GM21723 (cell line): ENCODE results near the gene CPN1.
A peak's percentile ranks its signal among the peaks of the same experiment; 100 is the strongest.
"Not testable (repeated sequence)": the region's sequence is repeated elsewhere in the genome, so short reads cannot be mapped to it uniquely, and the experiment has no call there.

Experiments used
- ATAC-seq: cut with Tn5 transposase; IDR thresholded peaks from one replicate; pipeline ENCODE4 v1.9.1; 2021; ENCODE audit warnings: mild to moderate bottlenecking, moderate library complexity; ENCODE audit not compliant: unreplicated experiment

CPN1 gene

DNA sequence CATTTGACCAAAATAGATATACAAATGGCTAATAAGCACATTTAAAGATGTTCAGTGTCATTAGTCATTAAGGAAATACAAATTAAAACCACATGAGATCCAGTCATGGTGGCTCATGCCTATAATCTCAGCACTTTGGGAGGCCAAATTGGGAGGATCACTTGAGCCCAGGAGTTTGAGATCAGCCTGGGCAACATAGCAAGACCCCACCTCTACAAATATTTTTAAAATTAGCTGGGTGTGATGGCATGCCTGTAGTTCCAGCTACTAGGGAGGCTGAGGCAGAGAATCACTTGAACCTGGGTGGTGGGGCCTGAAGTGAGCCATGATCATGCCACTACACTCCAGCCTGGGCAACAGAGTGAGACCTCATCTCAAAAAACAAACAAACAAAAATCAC is 607 bp upstream of the CPN1 start:
- ATAC-seq = not testable (repeated sequence)

DNA sequence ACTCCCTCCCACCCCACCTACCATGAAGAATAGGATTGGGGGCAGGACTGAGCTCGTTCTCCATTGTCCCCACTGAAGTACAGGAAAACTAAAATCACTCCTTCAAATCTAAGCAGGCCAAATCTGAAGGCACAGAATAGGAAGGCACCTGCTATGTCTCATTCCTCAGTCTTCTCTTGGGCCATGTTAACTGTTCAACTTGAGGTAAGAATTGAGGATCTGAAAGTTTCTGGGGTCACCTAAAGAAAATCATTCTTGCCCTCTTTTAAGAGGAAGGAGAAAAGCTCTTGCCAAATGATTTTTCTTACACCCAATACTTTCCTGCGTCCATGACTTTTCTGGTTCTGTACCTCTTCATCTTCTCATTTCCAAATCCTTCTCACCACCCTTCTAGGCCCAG is 4.9 kb downstream of the CPN1 start:
- no peak for ATAC-seq

DNA sequence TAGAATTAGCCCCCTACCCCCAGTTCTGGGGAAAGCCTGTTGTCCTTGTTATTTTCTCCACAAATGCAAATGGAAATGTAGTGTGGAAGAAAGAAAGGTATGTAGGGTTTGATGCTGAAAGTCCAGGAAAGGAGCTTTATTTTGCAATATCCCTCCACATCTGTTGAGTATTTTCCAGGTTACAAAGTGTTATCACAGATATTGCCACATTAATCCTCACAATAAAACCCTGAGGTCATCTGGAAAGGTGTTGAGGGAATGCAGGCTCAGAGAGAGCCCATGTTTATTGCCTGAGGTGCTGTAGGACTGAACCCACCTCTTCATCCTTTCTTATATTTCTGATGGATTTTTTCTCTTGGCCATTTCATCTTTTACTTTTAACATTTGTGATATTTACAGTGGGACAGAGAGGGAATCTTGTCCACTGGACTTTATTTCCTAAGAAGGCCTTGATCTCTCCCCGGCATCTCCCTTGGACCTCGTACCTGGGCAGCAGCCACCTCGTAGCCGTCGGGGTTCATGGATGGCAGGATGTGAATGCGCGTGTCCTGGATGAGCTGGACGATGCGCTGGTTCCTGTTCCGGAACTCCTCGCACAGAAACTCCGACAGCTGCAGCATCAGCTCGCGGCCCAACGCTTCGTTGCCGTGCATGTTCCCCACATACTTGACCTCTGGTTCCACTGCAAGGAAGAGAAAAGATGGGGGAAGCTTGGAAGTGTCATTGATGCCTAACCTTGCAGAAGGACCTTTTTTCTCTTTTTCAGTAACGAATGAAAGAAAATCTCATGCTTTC is 6.0 kb downstream of the CPN1 start:
- no peak for ATAC-seq

DNA sequence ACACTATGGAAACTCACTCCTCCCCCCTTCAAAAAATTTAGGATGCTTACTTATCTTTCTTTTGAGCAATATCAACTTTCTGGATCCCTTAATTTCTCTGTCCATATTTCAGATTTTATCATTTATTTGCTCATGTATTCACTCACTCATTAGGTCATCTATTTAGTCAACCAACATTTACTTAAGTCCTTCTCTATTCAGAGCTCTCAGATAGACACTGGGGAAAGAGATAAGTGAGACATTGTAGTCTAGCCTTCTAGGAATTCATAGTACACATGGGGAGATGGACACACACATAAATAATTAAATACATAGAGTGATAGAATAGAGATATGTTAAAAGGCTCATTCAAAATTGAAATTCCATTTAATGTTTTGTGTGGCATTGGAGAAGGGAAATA is 9.2 kb downstream of the CPN1 start:
- ATAC-seq = no peak

DNA sequence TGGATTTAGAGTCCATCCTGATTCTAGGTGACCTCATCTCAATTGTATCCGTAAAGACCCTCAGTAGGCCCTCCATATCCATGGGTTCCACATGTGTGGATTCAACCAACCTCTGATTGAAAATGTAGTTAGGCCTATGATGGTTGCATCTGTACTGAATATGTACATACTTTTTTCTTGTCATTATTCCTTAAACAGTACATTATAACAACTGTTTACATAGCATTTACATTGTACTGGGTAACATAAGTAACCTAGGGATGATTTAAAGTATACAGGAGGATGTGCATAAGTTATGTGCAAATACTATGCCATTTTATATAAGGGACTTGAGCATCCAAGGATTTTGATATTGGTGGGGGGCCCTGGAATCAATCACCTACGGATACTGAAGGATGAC is 10.1 kb downstream of the CPN1 start:
- no peak for ATAC-seq

DNA sequence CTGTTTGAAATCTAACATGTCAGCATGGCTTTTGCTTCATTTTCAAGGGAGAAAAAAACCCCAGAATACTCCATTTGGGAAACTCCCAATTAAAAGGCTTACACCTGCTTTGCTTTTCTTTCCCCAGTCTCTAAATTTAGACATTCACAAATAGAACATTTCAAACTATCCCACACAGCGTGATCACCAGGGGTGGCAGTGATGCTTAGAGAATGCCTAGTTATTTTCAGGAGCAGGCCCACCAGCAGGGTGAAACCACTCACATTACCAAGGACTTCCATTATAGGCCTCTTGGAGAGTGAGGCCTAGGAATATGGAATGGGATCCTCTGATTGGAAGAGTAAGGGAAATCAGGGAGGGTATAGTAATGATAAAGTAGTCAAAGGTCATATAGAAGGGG is 14.2 kb downstream of the CPN1 start:
- no peak for ATAC-seq

DNA sequence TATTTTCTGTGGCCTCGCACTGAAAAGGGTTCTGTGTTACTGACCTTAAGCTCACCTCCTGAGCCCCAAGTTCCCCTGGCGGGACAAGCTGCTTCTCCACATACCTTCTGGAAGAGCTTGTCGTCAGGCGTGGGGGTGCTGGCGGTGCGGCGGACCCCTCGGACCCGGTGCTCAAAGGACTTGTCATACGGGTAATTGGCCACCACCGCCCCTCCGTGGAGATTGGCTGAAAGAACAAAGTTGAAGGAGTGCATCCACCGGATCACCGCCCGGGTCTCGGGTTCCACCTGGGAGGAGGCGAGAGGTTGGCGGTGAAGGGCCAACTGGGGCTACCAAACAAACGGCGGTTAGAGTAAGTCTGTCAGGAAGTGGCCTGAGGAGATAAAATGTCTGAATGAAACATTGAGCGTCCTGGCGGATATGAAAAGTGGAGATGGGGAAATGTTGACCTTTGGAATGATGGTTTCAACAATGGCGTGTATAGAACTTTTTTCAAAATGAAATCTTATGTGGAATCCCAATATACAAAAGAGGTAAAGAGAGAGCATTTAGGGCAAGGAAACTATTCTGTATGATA is 16.5 kb downstream of the CPN1 start:
- no peak for ATAC-seq

DNA sequence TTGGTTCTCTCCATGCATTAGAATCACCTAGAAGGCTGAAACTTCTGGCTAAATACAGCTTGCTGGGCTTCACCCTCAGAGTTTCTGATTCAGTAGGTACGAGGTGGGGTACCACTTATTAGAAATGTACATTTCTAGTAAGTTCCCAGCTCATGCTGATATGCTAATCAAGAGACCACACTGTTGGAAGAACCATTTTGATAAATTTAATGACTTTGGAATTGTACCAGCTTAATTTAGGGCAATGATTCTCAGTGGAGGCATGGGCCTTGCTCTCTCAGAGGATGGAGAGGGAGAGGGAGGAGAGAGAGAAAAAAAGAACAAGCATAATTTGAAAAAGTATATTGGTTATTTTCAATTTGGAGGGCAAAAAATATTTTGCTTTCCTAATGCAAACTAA is 20.3 kb downstream of the CPN1 start:
- ATAC-seq = no peak

DNA sequence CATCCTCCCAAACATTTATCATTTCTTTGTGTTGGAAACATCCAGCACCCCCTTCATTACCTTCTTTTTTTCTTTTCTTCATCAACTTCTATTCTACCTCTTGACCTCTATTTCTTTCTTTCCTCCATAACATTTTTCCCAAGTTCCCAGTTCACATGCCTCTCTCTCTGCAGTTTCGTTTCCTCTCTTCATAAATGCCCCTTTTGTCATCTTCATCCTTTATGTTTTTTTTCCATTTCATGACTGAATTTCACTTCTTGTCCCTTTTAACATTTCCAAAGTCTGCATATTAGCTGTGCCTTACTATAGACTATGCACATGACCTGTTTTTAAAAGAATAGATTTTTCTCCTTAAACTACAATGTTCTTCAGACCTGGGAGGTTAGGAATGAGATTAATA is 23.7 kb downstream of the CPN1 start:
- ATAC-seq = no peak

DNA sequence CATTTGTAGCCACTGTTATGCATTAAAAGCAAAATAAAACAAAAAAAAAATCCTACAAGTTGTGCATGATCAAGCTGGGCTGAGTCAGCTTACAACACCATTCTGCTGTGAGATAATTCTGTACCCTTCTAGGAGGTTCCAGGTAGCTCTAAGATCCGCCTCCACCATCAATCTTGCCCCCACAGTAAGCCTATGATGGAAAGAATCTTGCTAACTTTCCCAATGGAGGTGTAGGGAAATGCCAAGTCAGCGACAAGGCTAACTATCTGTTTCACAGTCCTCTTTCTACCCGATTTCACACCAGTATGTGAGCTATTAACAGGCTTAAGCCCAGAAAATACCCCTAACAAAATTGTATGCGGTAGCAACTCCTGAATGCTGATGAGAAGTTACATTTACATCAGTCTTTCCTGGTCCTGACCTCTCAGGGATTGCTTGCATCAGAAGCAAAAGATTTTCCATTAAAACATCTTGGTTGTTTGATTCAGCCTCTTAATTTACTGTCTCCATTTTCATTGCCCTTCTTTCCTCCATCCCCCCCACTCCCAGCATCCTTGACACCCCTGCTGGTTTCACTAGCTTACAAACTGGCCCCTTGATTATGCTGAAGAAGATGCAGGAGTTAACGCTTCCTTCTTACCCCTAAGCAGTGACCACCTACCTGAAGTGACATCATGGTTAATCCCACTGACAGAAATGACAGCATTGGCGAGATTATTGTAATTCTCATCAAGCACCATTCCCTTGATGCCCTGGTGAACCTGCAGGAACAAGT is 27.8 kb downstream of the CPN1 start:
- ATAC-seq = no peak

DNA sequence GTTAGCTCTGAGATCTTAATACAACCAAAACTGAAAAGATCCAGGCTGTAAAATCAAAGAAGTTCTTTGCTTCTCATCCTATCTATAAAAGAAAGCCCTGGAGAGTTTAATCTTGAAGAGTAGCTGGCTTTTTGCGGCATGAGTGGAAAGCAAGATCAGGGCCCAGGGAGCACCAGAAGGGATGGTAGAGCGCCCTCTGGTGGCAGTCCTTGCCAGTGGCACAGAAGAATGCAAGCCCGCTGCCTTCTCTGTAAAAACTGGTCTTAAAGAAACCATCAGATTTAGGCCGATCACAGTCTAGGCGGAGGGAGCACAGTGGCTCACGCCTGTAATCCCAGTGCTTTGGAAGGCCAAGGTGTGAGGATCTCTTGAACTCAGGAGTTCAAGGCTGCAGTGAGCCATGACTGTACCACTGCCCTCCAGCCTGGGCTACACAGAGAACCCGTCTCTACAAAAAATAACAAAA is 35.6 kb downstream of the CPN1 start:
- ATAC-seq = peak; percentile 72

DNA sequence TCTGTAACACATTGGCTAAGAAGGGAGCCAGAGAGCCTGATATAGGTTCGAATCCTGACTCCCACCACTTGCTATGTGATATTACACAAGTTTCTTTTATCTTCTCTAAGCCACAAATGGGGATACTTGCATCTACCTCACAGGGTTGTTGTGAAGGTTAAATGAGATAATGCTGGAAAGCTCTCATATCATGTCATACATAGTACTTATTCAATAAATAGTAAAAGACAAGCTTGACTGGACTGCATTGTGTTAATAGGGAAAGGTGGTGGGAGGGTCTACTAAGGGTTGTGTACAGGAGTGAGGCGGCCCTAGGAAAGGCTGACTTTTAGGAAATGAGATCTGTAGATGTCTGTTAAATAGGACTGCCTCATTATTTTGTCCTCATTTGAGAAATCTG is 36.1 kb downstream of the CPN1 start:
- no peak for ATAC-seq

DNA sequence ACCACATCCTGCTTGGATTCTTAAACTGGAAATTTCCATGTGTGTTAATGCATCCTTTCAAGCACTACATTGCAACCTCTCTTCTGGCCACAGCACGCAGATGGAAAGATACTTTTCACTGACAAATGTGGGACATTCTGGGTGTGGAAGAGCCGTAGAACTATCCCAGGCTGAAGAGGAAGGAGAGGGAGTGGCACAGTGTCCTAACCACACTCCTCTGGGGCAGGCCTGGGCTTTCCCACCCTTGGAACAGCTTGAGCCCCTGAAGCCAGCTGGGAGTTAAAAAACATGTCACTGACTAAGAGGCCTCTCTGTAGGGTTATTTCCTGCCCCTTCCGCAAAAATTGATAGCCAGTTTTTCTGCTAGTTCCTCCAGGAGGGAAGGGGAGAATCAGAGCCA is 37.9 kb downstream of the CPN1 start:
- no peak for ATAC-seq

DNA sequence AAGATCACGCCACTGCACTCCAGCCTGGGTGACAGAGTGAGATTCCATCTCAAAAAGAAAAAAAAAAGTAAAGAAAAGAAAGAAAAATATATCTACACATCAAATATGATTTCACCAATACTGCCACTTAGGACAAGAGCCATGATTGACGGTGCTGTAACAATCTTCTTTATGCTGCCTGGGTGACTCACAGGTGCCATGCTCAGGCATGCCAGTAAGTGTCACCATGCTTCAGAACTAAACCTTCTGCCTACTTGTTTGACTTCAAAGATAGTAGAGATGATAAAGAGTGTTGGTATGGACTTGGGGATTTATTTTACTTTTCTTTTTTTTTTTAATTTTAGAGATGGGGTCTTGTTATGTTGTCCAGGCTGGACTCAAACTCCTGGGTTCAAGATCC is 38.3 kb downstream of the CPN1 start:
- ATAC-seq = no peak

DNA sequence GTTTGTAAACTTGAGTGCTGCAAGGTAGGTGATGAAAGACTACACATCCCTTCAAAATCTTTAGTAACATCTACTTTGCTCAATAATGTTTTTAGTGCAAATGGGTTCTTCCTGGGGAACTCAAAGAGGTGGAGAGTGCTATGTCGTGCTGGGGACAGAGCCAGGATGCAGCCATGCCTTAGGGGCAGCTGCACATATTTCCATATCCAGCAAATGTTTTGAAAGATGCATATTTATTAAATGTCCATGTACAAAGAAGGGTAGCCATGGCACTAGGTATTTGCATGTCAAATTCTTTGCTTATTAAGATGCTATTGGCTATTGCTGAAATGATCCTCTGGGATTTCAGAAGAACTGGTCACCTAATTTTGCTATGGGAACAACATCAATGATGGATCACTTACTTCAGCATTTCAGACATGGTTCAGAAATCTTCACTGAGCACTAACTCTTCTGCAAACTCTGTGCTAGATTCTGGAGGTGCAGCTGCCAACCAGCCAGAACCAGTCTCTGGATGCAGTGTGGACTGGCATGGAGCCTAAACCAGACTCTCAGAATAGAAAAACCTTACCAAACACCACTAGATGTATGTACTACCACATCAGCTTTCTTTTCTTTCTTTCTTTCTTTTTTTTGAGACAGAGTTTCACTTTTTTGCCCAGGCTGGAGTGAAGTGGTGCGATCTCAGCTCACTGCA is 40.2 kb downstream of the CPN1 start:
- ATAC-seq = no peak

DNA sequence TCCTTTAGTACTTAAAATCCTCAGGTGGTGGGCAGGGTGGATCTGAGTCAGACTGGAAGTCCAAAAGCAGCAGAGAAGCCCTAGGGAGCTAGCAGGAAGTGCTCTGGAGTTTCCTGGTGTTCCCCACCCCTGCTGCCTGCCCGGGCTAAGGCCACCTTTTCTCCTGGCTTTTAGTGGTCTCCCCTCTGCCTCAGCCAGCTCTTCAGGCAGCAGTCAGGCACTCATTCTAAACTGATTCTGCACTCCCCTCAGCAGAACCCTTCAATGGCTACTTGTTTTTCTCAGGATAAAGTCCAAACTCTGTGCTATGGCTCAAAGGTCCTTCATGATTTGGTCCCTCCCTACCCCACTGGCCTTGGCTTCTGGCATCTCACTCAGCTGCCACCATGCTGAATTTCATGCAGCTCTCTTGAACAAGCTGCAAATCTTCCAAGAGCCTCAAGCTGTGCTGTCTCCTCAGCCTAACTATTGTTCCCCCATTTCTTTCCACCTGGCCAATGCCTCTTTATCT is 43.1 kb downstream of the CPN1 start:
- no peak for ATAC-seq

DNA sequence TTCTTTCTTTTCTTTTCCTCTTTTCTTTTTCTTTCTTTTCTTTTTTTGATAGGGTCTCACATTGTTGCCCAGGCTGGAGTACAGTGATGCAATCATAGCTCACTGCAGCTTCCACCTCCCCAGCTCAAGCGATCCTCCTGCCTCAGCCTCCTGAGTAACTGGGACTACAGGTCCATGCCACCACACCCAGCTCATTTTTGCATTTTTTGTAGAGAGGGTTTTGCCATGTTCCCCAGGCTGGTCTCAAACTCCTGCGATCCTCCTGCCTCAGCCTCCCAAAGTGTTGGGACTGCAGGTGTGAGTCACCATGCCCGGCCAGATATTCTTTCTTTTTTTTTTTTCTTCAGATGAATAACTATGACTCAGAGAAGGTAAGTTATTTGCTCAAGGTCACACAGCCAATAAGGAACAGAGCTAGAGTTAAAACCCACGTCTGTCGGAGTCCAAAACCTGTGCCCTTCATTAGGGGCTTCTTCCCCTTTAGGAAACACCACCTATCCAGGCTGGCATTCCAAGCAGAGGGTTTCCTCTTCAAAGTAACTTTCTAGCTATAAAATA is 43.8 kb downstream of the CPN1 start:
- ATAC-seq = no peak

DNA sequence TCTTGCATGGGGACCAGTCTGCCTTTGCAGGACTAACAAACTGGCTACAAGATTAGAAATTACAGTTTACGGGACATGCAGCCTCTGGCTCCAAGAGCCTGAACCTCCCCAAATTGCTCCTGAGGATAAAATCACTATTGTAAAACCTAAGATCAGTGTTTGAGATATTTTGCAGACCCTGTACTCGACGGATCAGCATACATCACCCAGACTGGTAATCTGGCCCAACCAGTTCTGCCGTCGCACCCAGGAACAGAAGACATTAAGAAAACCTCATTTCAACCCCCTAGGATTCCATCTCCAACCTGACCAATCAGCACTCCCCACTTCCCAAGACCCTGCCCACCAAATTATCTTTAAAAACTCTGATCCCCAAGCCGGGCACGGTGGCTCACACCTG is 44.8 kb downstream of the CPN1 start:
- no peak for ATAC-seq

DNA sequence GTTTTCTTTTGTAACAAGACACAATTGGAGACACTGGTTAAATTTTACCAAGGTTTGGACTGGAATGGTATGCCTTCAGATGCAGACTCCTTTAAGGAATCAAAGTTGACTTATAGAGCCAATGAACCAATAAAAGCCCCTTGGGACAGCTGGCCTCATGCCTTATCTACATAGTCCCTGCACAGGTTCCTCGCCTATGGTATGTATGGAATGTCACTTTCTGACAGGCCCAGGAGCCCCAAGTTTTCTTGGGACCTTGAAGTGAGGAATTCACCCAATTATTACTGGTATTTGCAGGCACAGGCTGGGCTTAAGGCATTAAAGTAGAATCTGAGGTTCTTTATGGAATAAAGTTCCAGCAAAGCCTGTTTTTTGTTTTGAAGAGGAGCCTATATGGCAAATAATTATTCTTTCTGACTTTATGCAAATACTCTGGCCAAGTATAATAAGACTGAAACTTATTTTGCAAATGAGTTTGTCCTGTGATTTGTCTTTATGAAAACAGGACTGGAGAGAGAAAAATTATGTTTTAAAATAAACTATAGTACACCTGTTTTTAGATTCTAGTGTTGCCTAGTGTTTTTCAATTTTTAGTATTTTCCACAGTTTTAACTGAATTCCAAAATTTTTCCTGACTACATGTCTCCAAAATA is 47.8 kb downstream of the CPN1 start:
- no peak for ATAC-seq

DNA sequence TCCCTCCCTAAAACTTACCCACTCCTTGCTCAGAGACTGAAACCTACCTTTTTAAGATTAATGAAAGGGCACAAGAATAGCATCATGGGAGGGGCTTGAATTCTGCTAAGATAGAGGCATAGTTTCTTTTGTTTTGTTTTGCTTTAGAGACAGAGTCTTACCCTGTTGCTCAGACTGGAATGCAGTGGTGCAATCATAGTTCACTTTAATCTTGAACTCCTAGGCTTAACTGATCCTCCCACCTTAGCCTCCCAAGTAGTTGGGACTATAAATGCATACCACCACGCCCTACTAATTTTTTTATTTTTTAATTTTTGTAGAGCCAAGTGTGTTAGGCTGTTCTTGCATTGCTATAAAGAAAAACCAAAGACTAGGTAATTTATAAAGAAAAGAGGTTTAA is 54.3 kb downstream of the CPN1 start:
- no peak for ATAC-seq
